H1 (cell line): Measurements from ENCODE around the gene ENO3. TPM values are rescaled to one million over a fixed set of nuclear protein-coding genes. Genes with fewer than 3 reads are reported as not detected.

Source experiments
- FOSL1 ChIP-seq: IDR thresholded peaks from 2 replicates; pipeline ENCODE4 v1.6.1; 2011; ENCODE audit warnings: mild to moderate bottlenecking, low read depth, low read length, moderate library complexity; ENCODE audit not compliant: insufficient read depth
- SAP30 ChIP-seq: fragments of 300-600 bp; sonication (generic); IDR thresholded peaks from 2 replicates; pipeline ENCODE4 v1.7.1; 2012; ENCODE audit warnings: low read length, moderate library complexity, mild to moderate bottlenecking, inconsistent platforms; ENCODE audit not compliant: insufficient read depth, insufficient replicate concordance
- polyA plus RNA-seq, 7 experiments: library from polyadenylated mRNA; depleted of rRNA in 3 of 7; stranded (reverse) in 5 of 7; unstranded in 2 of 7; fragments of >200 nt in 5 of 7; fragments of 200-250 nt in 2 of 7; gene quantifications; 1 replicate in 5 of 7; 2 replicates in 1 of 7; 4 replicates in 1 of 7; pipeline versions ENCODE4 v1.2.1 to v1.2.3, GENCODE V29; 2011 to 2013; ENCODE audit warnings: missing spikeins in 2 of 7, mixed read lengths in 2 of 7
- total RNA-seq: library from RNA; stranded (reverse); fragmentation: NEBNext Ultra II Directional; extraction: Animal tissue kit (Norgen Biotek cat#: 25700); gene quantifications from 2 replicates; pipeline ENCODE4 v1.2.1, GENCODE V29; 2021

The ENO3 gene
- total and polyA plus RNA-seq, 2 of the 8 experiments (the other 6 are each of a cell fraction or from before 2014, with no cell fraction given), result 25.0 to 25.7 TPM

DNA sequence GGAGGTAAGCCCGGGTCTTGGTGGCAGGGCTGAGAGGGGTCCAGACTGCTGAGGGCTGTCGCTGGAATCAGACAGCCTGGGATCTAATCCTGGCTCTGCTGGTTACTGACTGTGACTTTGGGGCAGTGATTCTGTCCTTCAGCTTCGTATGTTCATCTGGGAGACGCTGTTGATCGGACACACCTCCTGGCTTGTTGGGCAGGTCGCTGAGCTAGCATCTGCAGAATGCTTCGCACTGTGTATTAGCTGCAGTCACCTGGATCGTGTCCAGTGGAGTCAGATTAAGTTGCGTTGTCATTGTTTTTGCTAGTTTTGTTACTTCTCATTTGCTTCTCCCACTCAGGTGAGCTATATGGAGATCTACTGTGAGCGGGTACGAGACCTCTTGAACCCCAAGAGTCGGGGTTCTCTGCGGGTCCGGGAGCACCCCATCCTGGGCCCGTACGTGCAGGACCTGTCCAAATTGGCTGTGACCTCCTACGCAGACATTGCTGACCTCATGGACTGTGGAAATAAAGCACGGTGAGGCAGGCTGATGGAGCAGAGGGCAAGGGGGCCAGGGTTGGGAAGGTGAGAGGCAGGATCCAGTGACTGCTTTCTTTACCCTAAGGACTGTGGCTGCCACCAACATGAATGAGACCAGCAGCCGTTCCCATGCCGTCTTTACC, 51.3 kb downstream of the ENO3 start (continued):
- TF ChIP-seq FOSL1 (no peak), SAP30 (no peak)
